GM21447 (cell line): ENCODE measurements around the gene DAB1.
"Not testable (repeated sequence)": the region's sequence is repeated elsewhere in the genome, so short reads cannot be mapped to it uniquely, and the experiment has no call there.

Source experiments
- ATAC-seq: cut with Tn5 transposase; IDR thresholded peaks from one replicate; pipeline ENCODE4 v1.9.1; 2021; ENCODE audit not compliant: unreplicated experiment

DAB1 gene

DNA sequence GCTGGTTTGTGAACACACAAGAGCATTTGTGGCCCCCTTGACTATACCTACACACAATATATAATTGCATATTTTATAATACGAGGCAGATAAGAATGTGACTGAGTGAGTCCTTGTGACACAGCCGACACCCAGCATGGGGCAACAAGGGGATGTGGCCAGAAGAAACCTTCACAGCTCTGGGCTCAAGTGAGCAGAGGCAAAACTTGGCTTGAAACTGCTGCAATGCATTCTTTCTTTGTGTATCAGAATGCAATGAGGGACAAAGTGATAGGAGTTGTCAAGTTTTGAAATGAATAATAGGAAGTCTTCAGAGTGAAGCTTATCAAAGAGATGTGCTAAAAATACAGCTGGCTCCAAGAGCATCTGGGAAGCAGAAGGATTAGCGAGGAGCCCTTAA, 334.0 kb downstream of the DAB1 start:
- no peak for ATAC-seq

GRCh38 chr1:57089221-57089620, 334.6 kb downstream of the DAB1 start:
- ATAC-seq = no peak

DNA sequence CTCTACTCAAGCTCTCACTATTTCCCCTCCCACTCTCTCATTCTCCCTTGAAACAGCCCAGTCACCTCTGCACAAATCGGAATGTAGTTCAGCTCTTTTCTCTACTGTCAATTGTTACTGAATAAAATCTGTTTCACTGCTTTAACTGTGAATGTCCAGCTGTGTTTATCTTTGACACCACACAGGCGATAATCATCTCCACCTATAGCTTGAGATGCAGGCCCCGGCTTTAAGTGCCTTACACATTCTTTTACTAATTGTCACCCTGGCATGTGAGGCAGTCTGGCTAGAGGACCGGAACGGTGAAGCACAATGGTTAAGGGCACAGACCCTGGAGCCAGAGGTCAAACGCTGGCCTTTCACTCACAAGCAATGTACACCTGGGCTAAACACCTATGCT, 335.2 kb downstream of the DAB1 start:
- ATAC-seq = no peak

- not testable (repeated sequence) for ATAC-seq
Measured at GRCh38 chr1:57087660-57088059, 336.2 kb downstream of the DAB1 start.

DNA sequence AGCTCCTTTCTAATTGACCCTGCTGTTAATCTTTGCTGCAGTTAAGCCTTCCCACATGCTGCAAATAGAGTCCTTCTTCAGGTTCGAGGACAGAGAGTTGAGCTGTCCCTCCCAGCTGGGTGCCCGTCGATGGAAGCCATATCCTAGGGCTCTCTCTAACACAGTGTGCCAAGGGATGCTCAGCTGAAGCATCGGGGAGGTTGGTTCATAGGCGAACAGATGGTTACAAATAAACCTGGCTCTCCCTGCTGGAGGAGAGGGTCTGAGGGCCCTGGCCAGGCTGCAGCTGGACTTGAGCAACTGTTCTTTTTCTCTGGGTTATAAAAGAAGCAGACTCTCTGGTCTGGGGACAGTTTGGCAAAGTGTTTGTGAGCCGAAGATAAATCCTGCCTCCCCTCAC, 337.7 kb downstream of the DAB1 start:
- no peak for ATAC-seq

DNA sequence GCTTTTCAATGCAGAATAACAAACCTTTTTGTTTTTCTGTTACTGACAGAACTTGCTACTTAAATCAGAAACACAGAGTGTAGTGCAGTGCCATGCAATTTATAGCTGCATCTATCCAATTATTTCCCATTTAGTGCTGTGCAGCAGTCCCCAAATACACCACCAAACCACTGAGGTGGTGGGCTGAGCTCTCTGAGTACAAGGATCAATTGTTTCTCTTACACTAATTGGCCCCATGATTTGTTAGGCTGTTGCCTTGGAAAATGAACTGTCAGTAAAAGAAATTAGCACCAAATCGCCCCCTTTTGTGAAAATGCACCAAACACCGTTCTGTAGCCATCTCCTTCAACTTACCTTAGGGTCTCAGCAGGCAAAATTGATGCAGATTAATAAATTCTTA, 339.2 kb downstream of the DAB1 start:
- ATAC-seq = no peak

- no peak for ATAC-seq
Measured at GRCh38 chr1:57082711-57083439, 341.0 kb downstream of the DAB1 start.

- no peak for ATAC-seq
Measured at GRCh38 chr1:57079454-57080157, 344.3 kb downstream of the DAB1 start.

DNA sequence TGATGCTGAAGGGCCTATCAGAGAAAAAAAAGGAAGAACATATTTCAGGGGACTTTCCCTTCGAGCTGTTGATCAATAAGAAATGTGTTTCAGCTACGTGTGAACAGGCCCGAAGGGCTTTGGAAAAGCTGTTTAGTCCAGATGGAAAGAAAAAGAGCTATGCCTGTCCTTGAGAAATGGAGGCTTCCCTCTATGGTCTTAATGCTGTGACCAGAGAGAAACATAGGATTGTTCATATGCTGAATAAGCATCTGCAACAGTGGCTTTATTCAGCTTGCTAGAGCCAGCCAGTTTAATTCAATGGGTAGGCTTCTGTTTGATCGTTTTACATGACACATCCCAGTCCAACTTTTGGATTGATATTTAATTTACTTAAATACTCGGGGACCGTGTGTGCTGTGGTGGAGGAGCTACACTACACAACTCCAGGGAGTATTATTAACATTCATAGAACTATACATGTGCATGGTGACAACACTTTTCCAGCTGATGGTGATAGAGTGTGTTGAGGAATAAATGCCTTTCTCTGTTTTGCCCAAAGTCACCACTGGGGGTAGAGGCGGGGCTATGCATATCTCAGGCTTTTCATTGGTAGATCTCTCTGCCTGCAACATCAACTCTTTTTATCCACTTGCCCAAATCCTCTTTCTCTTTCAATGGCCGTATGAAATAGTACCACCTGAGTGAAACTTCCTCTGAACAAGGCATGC, 351.3 kb downstream of the DAB1 start:
- no peak for ATAC-seq

DNA sequence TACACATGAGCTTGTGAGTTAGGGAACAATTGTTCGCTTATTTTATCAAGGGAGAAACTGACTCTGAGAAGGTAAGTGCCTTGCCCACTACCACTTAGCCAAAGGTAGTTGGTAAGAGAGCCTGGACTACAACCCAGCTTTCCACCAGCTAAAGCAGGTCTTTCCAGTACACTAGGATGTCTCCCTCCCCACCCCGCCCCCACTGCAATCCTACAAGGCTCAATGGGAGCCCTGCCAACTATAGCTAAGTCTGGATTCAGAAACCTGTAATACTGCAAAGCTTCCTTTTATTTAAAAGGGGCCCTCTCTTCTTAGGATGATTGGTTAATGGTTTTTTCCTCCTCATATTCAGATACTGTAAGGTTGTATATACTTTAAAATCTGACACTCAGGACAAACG, 356.0 kb downstream of the DAB1 start:
- no peak for ATAC-seq

- no peak for ATAC-seq
Measured at GRCh38 chr1:57066980-57067610, 356.8 kb downstream of the DAB1 start.

- ATAC-seq = no peak
Measured at GRCh38 chr1:57065442-57065841, 358.4 kb downstream of the DAB1 start.

- ATAC-seq = no peak
Measured at GRCh38 chr1:57064379-57065140, 359.3 kb downstream of the DAB1 start.

- no peak for ATAC-seq
Measured at GRCh38 chr1:57063406-57064125, 360.3 kb downstream of the DAB1 start.

DNA sequence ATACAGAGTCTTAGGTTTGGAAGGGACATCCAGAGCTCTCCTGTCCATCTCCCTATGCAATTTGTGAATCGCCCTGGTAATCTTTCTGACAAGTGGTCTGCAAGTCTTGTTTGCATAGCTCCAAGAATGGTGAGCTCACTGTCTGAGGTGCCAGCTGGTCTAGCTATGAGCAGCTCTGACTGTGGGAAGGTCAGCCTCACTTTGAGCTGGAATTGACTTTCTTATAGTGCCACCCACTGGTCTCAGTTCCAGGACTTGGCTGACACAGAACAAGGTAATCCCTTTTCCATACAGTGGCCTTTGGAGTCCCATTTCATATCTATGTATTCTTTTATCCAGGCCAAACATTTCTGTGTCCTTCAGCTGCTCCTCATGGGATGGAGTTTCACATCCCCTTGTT, 362.5 kb downstream of the DAB1 start:
- no peak for ATAC-seq

DNA sequence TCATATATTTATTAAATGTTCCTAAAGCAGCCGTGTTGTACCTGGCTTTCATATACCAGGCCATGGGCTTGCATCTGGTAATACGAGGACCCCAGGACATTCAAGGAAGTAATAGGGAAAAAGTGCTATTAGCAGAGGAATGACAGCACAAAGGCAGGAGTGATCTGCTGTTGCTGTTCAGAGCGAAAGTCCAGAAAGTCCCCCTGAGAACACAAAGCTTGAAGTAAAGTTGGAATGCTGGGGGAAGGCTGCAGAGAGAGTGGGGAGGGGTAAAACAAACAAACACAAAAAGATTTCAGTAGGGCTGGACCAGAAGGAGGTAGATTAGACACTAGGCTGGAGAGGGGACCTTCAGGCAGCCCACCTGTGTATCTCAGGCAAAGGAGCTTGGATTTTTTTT, 363.4 kb downstream of the DAB1 start:
- no peak for ATAC-seq

DNA sequence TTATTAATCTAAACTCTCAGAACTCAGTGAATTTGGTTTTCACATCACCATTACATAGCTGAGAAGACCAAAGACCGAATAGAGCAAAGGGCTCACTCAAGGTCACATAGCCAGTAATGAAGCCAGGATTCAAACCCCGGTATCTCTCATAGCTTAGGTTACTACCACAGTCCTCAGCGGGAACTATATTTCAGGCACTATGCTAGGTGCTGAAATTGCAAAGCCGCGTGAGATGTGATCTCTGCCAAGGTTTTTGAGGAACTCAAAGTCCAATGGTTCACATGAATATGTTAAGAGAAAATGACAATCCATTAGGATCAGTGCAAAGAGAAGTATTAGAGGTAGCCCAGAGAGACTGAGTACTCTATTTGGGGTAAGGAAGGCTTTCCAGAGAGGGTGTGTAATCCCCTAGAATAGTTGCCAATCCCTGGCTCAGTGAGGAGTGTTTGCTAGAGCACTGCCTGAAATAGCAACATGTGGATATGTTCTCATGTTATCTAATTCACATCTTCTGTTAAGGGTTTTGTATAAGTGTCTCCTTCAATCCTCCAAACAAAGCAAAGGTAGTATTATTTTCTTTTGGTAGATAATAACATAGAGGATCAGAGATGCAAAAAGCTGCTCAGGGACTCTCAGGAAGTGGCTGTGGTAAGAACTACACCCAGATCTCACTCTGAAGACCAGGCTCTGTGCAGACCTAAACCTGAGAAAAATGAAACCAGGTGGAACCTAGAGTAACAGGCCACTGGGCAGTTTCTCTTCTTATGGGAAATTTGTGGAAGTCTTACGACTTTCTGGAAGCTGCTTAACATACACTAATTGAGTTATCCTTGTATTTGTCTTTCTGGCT, 365.0 kb downstream of the DAB1 start:
- no peak for ATAC-seq

DNA sequence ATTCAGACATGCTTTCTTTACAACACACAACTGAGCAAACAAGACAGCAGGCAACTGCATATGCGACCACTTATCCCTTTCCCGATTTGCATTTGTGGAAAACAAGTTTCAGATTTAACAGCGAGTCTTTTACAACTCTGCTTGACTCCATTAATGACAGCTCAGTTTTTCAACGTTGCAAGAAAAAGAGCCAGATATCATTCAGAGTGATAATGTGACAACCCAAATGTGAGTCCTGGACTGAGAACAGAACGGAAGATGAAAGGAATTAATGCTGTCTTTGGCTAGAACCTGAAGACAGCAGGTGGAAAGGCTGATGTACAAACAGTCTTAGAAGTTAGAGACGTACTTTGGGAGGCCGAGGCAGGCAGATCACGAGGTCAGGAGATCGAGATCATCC, 375.0 kb downstream of the DAB1 start:
- ATAC-seq = no peak

DNA sequence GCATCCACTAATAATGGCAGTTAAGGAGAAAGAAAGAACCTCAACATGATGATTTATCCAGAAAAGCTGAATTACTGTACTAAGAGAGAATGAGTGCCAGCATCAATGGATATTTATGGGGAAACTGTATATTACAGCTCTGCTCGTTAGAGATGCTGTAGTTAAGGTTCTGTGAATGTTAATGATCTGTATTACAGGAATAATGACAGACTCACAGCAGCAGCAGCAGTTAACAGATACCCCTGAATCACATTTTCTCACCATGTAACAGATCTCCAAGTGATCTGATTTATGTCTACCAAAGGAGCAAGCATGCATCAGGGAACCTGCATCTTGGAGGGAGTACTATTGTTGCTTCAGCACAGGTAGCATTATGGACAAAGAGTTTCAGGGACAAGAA, 377.4 kb downstream of the DAB1 start:
- ATAC-seq = no peak
